Measurements from ENCODE around the gene PIK3IP1. TPM values are rescaled to one million over a fixed set of nuclear protein-coding genes. Genes with fewer than 3 reads are reported as not detected.

Gene PIK3IP1
- total RNA-seq, 1 experiment from 2014 or later, result 1.6 TPM

Small RNA genes lying within 50 kb of the gene (small RNA-seq; reads per million reads assigned to genes)
- gene RNA5SP496, result not detected

Other genes with a start within 250 kb of the PIK3IP1 start
- 76.5 and 80.4 TPM in 2 replicates for gene SMTN, start 211.2 kb downstream of the PIK3IP1 start, total RNA-seq (2014; rRNA removed; shearing (Covaris generic))
- gene SELENOM, start 184.9 kb downstream of the PIK3IP1 start, total RNA-seq (2014; rRNA removed; shearing (Covaris generic)), result 0.64 and 1.6 TPM in 2 replicates
- gene INPP5J, start 169.5 kb downstream of the PIK3IP1 start, total RNA-seq (2014; rRNA removed; shearing (Covaris generic)), result 1.8 TPM in 2 replicates
- gene PLA2G3, start 152.0 kb downstream of the PIK3IP1 start, total RNA-seq (2014; rRNA removed; shearing (Covaris generic)), result not detected in 2 replicates
- 10.7 and 13.4 TPM in 2 replicates for gene RNF185, start 132.3 kb downstream of the PIK3IP1 start, total RNA-seq (2014; rRNA removed; shearing (Covaris generic))
- gene LIMK2, start 80.2 kb downstream of the PIK3IP1 start, total RNA-seq (2014; rRNA removed; shearing (Covaris generic)), result 24.4 and 28.4 TPM in 2 replicates
- gene PATZ1, start 53.9 kb upstream of the PIK3IP1 start, total RNA-seq (2014; rRNA removed; shearing (Covaris generic)), result 42.8 and 44.2 TPM in 2 replicates
- 17.4 and 28.8 TPM in 2 replicates for gene DRG1, start 107.1 kb upstream of the PIK3IP1 start, total RNA-seq (2014; rRNA removed; shearing (Covaris generic))
- 3.9 and 4.3 TPM in 2 replicates for gene EIF4ENIF1, start 197.4 kb upstream of the PIK3IP1 start, total RNA-seq (2014; rRNA removed; shearing (Covaris generic))
- gene SFI1, start 204.0 kb upstream of the PIK3IP1 start, total RNA-seq (2014; rRNA removed; shearing (Covaris generic)), result 20.5 and 26.1 TPM in 2 replicates

Data from HT-29 (cell line).